HG03139 (cell line): ENCODE results near the gene PDGFB.

Experiments
- ATAC-seq: cut with Tn5 transposase; IDR thresholded peaks from one replicate; pipeline ENCODE4 v1.9.1; 2021; ENCODE audit not compliant: unreplicated experiment

PDGFB gene

DNA sequence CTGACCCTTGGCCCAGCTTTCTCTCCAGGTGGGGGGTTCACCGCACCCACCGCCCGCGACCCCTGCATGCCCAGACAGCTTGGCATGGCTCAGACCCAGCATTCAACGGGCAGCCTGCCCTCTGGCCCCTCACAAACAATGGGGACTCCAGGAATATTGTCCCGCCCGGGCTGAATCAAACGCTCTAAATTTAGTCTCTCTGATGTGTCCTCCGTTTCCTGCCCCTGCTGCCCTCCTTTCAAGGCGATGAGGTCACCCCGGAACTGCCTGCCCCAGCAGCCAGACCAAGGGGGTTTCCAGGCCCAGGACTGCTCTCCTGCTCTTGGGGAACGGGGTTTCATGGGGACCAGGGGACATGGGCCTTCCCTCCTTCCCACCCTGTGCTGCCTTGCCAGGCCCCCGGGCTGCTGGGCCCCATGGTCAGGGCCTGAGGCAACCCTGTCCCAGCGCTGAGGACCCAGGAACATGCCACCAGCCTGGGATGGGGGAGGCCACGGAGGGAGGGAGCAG is 10.1 kb upstream of the PDGFB start:
- ATAC-seq = no peak

GRCh38 chr22:39254122-39254521 is 9.3 kb upstream of the PDGFB start:
- no peak for ATAC-seq

GRCh38 chr22:39253435-39254070 is 8.8 kb upstream of the PDGFB start:
- ATAC-seq = no peak

DNA sequence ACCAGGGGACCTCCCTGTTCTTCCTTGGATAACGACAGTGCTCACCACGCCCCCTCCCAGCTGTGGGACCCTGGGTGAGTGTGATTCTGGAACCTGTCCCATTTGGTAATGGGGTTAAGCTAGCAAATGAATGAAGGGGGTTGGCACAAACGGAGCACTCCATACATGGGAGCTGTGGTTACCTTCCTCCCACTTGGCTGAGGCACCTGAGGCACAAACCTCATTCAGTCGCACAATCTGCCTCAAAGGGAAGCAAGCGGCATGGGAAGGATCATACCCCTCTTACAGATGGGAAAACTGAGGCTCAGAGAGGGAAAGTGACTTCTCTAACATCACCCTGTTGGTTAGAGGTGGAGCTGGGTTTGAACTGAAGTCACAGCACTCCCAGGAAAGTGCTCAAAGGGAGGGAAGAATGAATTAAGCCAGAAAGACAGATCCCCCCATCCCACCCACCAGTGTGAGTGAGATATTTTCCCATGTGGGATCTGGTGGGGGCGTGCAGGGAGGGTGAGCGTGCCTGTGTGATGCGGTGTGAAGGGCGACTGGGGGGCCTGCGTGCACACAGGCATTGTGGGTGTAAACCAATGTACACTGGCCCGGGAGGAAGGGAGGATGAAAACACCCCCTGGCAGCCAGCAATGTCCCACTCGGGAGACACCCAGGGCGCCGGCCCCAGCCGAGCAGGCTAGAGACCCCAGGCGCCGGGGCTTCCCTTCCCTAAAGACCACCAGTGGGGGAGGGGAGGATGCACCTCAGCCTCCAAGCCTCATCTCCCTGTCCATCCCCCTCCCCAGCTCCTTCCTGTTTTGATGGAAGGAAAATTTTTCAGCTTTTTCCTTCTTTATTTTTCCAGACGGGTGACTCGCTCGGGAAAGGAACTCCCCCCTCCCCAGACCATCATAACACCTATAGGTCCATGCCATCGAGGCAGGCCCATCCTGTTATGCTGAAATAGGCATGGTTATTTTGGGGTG is 8.0 kb upstream of the PDGFB start:
- no peak for ATAC-seq

- no peak for ATAC-seq
Observed at GRCh38 chr22:39251762-39252460, 7.1 kb upstream of the PDGFB start.

GRCh38 chr22:39250838-39251237 is 6.1 kb upstream of the PDGFB start:
- ATAC-seq = no peak

- no peak for ATAC-seq
Observed at GRCh38 chr22:39250131-39250530, 5.3 kb upstream of the PDGFB start.

DNA sequence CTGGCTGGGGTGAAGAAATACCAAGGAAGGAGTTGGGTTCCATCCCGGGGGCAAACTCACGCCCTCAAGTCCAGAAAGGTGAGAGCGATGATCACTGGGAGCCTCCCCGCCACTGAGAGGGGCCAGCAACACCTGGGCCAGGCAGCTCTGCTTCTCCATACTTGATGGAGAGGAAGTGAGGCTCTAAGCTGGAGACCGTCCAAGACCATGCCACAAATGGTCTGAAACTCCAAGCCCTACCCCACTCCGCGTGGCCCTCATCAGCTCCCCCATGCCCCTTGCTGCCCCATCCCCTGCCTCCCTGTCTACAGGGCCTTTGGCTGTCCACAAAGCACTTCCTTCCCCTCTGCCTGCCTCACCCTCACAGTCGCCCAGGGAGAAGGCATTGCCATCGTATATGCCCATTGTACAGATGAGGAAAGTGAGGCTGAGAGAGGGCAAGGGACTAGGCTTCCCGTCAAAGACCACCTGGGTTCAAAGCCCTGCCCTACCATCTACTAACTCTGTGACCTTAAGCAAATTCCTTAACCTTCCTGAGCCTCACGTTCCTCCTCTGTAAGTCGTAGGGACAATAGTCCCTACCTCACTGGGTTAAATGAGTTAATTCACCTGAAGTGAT is 4.4 kb upstream of the PDGFB start:
- ATAC-seq = no peak

DNA sequence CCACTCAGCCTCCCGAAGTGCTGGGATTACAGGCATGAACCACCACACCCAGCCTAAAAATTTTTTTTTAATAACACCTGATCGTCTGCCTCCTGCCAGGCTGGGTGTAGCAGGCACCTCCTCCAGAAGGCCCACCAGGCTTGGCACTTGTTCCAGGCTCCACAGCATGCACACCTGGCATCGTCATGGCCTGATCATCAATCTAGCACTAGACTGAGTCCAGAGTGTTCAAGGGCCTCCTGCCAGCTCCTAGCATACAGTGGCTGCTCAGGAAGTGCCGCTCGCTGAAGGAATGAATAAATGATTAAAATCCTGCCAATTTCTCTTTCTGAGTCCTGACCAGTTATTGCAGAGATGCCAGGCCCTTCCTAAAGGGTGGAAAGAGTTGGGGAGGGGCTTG is 3.5 kb upstream of the PDGFB start:
- no peak for ATAC-seq

DNA sequence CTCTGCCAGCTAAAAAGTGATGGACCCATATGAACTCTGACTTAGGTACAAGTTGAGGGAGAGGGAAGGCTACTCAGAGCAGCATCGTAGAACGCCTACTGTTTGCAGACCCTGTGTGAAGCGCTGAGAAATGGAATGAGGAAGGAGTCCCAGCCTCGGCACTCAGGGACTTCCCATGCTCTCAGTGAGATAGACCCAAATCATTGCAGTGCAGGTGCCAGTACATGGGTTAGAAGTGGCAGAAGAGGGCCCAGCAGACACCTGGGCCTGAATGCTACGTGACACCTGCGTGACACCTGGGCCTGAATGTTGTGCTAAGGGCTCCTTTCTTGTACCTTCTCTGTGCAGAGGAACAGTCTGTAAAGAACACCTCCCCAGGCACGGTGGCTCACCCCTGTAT is 2.6 kb upstream of the PDGFB start:
- ATAC-seq = no peak

- no peak for ATAC-seq
Observed at GRCh38 chr22:39246690-39247332, 2.0 kb upstream of the PDGFB start.

GRCh38 chr22:39246217-39246616 is 1.4 kb upstream of the PDGFB start:
- no peak for ATAC-seq

DNA sequence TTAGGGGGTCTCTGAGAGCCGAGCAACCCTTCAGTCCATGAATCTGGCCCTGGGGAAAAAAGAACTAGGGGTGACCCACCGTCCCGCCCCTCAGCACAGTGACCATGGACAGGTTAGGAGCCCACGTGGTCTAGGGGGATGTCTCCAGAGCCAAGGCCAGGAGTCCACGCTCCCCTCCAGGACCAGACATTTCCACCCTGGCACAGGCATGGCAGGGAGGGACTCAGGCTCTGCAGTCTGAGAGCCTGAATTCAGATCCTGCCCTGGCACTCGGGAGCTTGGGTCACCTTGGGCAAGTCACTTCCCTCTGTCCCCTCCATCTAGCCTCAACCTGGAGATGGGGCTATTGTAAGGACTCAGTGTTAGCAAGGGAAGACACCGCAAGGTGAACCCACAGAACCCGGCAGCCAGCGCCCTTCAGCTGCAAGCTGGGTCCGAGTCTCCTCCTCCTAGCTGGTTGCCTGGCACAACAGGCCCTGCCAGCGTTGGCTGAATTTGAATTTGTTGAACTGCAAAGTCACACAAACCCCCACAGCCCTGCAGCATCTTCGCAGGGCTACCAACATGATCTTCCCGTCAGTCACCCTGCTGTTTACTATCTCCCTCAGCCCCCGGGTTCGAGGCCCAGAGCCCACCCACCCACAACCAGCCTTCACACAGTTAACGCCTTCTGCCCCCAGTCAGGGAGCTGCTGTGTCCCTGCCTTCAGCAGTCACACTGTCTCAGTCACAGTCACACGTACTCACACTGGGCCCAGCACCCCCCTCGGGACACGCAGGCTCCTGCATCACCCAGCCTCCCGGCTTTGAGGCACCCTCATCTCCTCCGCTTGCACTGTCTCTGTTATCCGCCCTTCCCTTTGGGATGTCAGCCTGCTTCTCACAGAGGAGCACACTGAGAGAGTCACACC is 603 bp upstream of the PDGFB start:
- no peak for ATAC-seq

GRCh38 chr22:39244136-39244495 is 666 bp downstream of the PDGFB start:
- ATAC-seq = no peak

DNA sequence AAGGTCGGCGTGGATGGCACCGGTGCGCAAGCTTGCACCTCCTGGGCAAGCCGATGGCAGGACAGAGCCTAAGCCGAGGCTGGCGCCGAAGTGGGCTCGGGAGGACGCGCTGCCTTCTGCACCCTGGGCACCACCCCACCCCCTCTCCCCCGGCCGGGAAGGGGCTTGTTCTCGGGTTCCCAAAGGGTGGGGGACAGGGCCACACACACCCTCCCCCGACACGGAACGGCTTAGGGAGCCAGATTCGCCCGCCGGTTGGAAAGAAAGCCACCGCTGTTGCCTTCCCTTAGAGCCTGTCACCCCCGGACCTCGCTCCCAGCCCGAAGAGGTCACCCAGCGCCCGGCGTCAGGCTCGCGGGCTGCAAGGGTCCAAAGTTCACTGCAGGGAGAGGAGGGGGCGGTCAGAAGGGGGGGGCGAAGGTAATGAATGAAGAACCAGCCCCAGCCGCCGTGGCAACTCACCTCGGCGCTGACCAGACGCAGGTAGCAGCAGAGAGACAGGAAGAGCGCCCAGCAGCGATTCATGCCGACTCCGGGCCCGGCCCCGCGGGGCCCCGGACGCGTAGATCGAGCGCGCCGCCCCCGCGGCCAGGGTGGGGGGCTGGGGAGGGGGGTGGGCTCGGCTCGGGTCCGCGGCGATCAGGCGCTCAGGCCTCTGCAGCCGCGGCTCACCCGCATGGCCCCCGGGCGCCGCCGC is 1.2 kb downstream of the PDGFB start:
- ATAC-seq = no peak

GRCh38 chr22:39242595-39243438 is 2.0 kb downstream of the PDGFB start:
- ATAC-seq = no peak

DNA sequence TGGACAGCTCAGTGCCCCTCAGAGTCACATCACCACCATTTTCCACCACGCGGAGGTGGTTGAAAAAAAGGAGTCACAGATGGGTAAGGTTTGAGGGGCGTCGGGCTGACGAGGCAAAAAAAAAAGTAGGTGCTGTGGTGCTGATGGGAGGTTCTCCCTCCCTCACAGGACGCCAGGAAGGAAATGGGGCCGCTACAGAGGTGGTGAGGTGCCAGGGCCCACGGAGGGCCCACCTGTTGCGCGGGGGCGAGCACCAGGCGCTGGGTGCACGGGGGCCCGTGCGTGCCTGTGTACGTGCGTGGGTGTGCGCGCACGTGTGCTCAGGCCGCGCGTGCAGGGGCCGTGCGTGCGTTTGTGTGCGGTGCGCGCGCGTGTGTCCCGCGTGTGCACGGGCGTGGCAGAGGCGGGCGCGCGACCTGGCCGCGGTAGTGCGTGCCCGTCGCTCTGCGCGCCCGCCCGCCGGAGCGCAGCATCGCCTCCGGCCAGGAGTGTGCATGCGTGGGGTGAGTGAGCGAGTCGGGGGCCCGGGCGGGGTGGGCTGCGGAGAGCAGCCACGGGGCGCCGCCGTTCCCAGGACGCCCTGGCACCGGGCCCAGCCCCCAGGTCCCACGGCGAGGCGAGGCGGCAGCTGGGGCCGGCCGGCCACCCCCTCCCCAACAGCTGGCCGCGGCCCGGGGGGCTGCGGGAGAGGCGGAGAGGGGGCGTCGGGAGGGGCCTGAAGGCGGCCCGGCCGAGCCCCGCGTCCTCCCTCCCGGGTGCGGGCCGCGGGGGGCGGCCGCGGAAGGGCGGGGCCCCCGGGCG is 2.8 kb downstream of the PDGFB start:
- ATAC-seq = no peak
